ENCODE data around the gene S100A2.

GRCh38 chr1:153611356-153611755 lies 45.7 kb upstream of the S100A2 start:
- TF ChIP-seq CTCF (conservative IDR thresholded peaks at IDR 0.05; ENCODE audit: low read depth, low read length) (no peak), EZH2 (IDR thresholded peaks at IDR 0.05; ENCODE audit: borderline replicate concordance, low read depth, low read length, poor library complexity, severe bottlenecking) (no peak)

Data from A673 (cell line).